MM.1S (cell line): Measurements from ENCODE around the gene LRMDA.

Experiments
- EZH2 ChIP-seq: fragments of 300-600 bp; sonication (generic); optimal IDR thresholded peaks from 2 replicates; pipeline ENCODE3; 2017; ENCODE audit warnings: low read depth, mild to moderate bottlenecking, antibody characterized with exemption, low read length, mixed read lengths
- EZH2phosphoT487 ChIP-seq: fragments of 300-600 bp; sonication (generic); IDR thresholded peaks from 2 replicates; pipeline ENCODE4 v1.6.1; 2018; ENCODE audit warnings: antibody characterized with exemption, low read length
- TF ChIP-seq, protein P1 (sequence below): fragments of 300-600 bp; sonication (generic); IDR thresholded peaks from 2 replicates; pipeline ENCODE4 v1.5.1; 2016; ENCODE audit warnings: antibody characterized with exemption, low read length, mixed read lengths

- TF ChIP-seq, protein P1, sequence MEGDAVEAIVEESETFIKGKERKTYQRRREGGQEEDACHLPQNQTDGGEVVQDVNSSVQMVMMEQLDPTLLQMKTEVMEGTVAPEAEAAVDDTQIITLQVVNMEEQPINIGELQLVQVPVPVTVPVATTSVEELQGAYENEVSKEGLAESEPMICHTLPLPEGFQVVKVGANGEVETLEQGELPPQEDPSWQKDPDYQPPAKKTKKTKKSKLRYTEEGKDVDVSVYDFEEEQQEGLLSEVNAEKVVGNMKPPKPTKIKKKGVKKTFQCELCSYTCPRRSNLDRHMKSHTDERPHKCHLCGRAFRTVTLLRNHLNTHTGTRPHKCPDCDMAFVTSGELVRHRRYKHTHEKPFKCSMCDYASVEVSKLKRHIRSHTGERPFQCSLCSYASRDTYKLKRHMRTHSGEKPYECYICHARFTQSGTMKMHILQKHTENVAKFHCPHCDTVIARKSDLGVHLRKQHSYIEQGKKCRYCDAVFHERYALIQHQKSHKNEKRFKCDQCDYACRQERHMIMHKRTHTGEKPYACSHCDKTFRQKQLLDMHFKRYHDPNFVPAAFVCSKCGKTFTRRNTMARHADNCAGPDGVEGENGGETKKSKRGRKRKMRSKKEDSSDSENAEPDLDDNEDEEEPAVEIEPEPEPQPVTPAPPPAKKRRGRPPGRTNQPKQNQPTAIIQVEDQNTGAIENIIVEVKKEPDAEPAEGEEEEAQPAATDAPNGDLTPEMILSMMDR: no peak
- no peak for TF ChIP-seq EZH2
- TF ChIP-seq EZH2phosphoT487: no peak
Observed at GRCh38 chr10:75477680-75478079, 46.3 kb downstream of the LRMDA start.
